ENCODE data around the gene IL31. TPM values are rescaled to one million over a fixed set of nuclear protein-coding genes. Genes with fewer than 3 reads are reported as not detected.
A peak's percentile ranks its signal among the peaks of the same experiment; 100 is the strongest.
"Not testable (repeated sequence)": the region's sequence is repeated elsewhere in the genome, so short reads cannot be mapped to it uniquely, and the experiment has no call there.

IL31 gene
- total RNA-seq, 1 donor from 2014 or later, result not detected

DNA sequence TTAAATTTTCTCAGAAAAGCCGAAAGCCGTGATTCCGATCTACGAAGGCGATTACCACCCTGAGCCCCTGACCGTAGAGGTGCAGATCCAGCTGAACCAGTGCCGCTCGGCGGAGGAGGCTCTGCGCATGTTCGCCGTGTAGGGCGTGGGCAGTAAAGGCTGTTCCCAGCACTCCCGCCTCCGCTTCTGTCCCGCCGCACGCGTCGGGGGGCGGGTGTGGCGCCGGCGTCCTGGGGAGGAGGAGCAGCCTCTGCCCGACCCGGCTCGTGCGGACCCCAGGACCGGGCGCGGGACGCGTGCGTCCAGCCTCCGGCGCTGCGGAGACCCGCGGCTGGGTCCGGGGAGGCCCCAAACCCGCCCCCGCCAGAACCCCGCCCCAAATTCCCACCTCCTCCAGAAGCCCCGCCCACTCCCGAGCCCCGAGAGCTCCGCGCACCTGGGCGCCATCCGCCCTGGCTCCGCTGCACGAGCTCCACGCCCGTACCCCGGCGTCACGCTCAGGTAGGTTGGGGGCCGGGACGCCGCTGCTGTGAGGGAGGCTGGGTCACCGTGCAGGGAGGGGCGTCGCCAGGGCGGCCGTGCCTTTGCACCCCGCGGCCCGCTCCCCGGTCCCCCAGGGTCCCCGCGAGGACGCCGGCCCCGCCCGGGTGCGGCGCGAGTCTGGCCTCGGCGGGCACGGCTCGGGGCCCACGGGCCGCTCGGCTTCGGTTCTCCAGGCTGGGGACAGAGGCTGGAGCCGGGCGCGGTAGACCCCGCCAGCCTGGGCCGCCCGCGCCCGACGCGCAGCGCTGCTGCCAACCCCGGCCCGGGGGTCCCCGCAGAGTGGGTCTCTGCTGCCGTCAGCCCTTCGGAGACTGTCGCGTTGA, 29.5 kb upstream of the IL31 start, which contains the start of gene B3GNT4:
B3GNT4 (plus strand) TSS at position 409 of the 866 bp plus-strand sequence. CDS start 910 bp downstream, outside the sequence.
- peak; percentile 45 for DNase-seq (ENCODE audit: low spot score)
- Mint-ChIP-seq H3K9me3 (ENCODE audit: unreplicated experiment) (no peaks in the 10 kb centered on the region), H3K36me3 (ENCODE audit: low read depth, unreplicated experiment) (peaks cover 12% of the 10 kb centered on the region), H3K27ac (ENCODE audit: unreplicated experiment) (no peak within 1 kb of the TSS), H3K4me3 (ENCODE audit: unreplicated experiment) (peak within 1 kb of the TSS; percentile 86), H3K27me3 (ENCODE audit: unreplicated experiment) (peaks cover 26% of the 10 kb centered on the region), H3K4me1 (ENCODE audit: unreplicated experiment) (no peaks in the 10 kb centered on the region)
- TF ChIP-seq, protein P1, sequence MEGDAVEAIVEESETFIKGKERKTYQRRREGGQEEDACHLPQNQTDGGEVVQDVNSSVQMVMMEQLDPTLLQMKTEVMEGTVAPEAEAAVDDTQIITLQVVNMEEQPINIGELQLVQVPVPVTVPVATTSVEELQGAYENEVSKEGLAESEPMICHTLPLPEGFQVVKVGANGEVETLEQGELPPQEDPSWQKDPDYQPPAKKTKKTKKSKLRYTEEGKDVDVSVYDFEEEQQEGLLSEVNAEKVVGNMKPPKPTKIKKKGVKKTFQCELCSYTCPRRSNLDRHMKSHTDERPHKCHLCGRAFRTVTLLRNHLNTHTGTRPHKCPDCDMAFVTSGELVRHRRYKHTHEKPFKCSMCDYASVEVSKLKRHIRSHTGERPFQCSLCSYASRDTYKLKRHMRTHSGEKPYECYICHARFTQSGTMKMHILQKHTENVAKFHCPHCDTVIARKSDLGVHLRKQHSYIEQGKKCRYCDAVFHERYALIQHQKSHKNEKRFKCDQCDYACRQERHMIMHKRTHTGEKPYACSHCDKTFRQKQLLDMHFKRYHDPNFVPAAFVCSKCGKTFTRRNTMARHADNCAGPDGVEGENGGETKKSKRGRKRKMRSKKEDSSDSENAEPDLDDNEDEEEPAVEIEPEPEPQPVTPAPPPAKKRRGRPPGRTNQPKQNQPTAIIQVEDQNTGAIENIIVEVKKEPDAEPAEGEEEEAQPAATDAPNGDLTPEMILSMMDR (IDR thresholded peaks at IDR 0.05; ENCODE audit: unreplicated experiment), result no peak

DNA sequence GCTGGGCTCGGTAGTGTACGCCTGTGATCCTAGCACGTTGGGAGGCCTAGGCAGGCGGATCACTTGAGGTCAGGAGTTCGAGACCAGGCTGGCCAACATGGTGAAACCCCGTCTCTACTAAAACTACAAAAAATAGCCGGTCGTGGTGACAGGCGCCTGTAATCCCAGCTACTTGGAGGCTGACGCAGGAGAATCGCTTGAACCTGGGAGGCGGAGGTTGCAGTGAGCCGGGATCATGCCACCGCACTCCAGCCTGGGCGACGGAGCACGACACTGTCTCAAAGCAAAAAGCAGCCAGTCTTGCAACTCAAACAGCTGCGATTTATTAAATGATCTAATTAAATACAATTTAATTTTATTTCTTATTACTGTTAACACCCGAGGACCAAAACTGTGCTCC, 28.8 kb upstream of the IL31 start:
- Mint-ChIP-seq H3K4me3 (ENCODE audit: unreplicated experiment) (peak overlapping the region; percentile 86), H3K27me3 (ENCODE audit: unreplicated experiment) (peaks cover 26% of the 10 kb centered on the region)
- H3K36me3 Mint-ChIP-seq (ENCODE audit: low read depth, unreplicated experiment); H3K9me3 Mint-ChIP-seq (ENCODE audit: unreplicated experiment); DNase-seq (ENCODE audit: low spot score); H3K4me1 Mint-ChIP-seq (ENCODE audit: unreplicated experiment); H3K27ac Mint-ChIP-seq (ENCODE audit: unreplicated experiment): not testable (repeated sequence)

DNA sequence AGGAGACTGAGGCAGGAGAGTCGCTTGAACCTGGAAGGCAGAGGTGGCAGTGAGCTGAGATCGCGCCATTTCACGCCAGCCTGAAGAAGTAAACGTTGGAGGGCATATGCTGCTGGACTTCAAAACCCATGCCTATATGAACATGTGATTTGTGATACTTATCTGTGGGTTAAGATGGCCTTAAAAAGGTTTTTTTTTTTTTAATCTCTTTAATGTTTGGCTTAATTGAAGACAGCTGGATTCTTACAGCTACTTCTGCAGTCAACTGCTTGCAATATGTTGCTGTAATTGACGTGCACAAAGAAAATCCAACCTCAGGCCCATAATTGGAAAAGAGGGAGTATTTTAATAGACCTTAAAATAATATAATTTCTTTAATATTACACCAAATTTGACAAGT, 28.0 kb upstream of the IL31 start:
- Mint-ChIP-seq H3K36me3 (ENCODE audit: low read depth, unreplicated experiment) (no peaks in the 10 kb centered on the region), H3K9me3 (ENCODE audit: unreplicated experiment) (no peaks in the 10 kb centered on the region), H3K4me1 (ENCODE audit: unreplicated experiment) (no peaks in the 10 kb centered on the region), H3K27ac (ENCODE audit: unreplicated experiment) (no peak overlapping the region), H3K27me3 (ENCODE audit: unreplicated experiment) (peaks cover 29% of the 10 kb centered on the region), H3K4me3 (ENCODE audit: unreplicated experiment) (no peak overlapping the region)
- no peak for DNase-seq (ENCODE audit: low spot score)
- TF ChIP-seq, protein P1 (IDR thresholded peaks at IDR 0.05; ENCODE audit: unreplicated experiment), result no peak

DNA sequence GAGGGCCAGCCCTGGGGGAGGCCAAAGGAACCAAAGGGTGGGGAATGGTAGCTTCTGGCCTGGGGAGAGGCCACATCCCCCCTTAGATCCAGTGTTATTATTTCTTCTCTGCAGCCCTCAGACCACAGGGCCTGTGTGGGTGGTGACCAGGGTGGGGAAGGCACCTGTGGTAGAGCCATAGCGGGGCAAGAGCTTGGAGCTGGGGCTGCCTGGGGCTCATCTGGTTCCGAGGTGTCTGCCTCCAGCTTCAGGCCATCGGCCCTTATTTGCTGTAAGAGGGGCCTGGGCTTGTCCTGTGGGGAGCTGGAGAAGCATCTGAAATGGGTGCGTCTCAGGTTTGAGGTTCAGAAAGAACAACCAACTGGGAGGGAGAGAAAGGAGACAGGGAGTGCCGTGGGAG, 27.4 kb upstream of the IL31 start:
- no peak overlapping the region for H3K27ac Mint-ChIP-seq (ENCODE audit: unreplicated experiment)
- no peaks in the 10 kb centered on the region for H3K9me3 Mint-ChIP-seq (ENCODE audit: unreplicated experiment)
- no peaks in the 10 kb centered on the region for H3K36me3 Mint-ChIP-seq (ENCODE audit: low read depth, unreplicated experiment)

DNA sequence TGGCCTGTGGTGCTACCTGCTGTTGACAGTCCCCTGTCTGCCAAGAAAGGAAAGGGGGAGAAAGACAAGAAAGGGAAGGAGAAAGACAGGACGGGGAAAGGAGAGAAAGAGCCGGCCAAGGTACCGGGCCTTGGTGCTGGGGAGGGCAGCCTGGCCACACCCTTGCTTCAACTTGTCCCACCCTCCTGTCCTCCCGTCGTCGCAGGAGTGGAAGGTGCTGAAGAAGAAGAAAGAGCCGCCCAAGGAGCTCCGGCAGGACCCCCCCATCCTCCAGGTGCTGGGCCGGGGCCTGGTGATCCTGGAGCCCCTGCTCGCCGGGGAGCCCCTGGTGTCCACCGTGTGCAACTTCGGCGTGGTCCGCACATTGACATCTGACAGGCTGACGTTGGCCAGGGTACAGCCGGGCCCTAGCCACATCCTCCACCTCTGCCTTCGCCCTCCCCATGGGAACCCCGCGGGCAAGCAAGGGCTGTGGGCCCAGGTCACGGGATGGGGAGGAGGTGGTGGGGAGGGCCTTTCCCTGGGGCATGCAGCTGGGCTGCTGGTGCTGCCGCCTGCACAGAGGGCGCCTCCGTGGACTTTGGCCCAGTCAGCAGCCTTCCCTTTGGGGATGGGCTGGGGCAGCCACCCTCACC, 26.6 kb upstream of the IL31 start:
- TF ChIP-seq, protein P1 (IDR thresholded peaks at IDR 0.05; ENCODE audit: unreplicated experiment), result peak; percentile 31
- Mint-ChIP-seq H3K27ac (ENCODE audit: unreplicated experiment) (no peak overlapping the region), H3K36me3 (ENCODE audit: low read depth, unreplicated experiment) (no peaks in the 10 kb centered on the region), H3K27me3 (ENCODE audit: unreplicated experiment) (peaks cover 21% of the 10 kb centered on the region), H3K4me1 (ENCODE audit: unreplicated experiment) (no peaks in the 10 kb centered on the region), H3K4me3 (ENCODE audit: unreplicated experiment) (no peak overlapping the region), H3K9me3 (ENCODE audit: unreplicated experiment) (no peaks in the 10 kb centered on the region)
- DNase-seq (ENCODE audit: low spot score), result peak; percentile 40

More for the DNA sequence above, 27.4 kb upstream of the IL31 start:
- TF ChIP-seq, protein P1 (IDR thresholded peaks at IDR 0.05; ENCODE audit: unreplicated experiment), result no peak
- Mint-ChIP-seq H3K4me3 (ENCODE audit: unreplicated experiment) (no peak overlapping the region), H3K4me1 (ENCODE audit: unreplicated experiment) (no peaks in the 10 kb centered on the region), H3K27me3 (ENCODE audit: unreplicated experiment) (peaks cover 26% of the 10 kb centered on the region)
- no peak for DNase-seq (ENCODE audit: low spot score)

All from endothelial cell (in vitro differentiated cells).